HepG2 (cell line): ENCODE results near the gene PIM1. TPM values are rescaled to one million over a fixed set of nuclear protein-coding genes. Genes with fewer than 3 reads are reported as not detected.

Experiments used
- BATF2 ChIP-seq: sonication (generic); formaldehyde crosslinking; IDR thresholded peaks from 2 replicates; pipeline ENCODE4 v1.8.0; 2022; ENCODE audit warnings: mild to moderate bottlenecking, missing genetic modification reagents, moderate library complexity
- KMT2B ChIP-seq: IDR thresholded peaks from 2 replicates; pipeline ENCODE4 v1.6.1; 2016; ENCODE audit warnings: missing genetic modification reagents, missing compliant biosample characterization
- NCOR1 ChIP-seq: fragments of 200-600 bp; sonication (generic); IDR thresholded peaks from 2 replicates; pipeline ENCODE4 v1.7.0; 2017; ENCODE audit warnings: antibody characterized with exemption, low read length, borderline replicate concordance
- WIZ ChIP-seq: sonication (generic); formaldehyde crosslinking; IDR thresholded peaks from 2 replicates; pipeline ENCODE4 v1.5.1; 2020; ENCODE audit warnings: mild to moderate bottlenecking, missing genetic modification reagents
- ZBED4 ChIP-seq: sonication (generic); formaldehyde crosslinking; IDR thresholded peaks from 2 replicates; pipeline ENCODE4 v1.4.0; 2020; ENCODE audit warnings: missing genetic modification reagents, borderline replicate concordance
- ZFP41 ChIP-seq: sonication (generic); formaldehyde crosslinking; IDR thresholded peaks from 2 replicates; pipeline ENCODE4 v1.4.0; 2020; ENCODE audit warnings: mild to moderate bottlenecking, missing genetic modification reagents, borderline replicate concordance
- ZFP90 ChIP-seq: sonication (generic); formaldehyde crosslinking; IDR thresholded peaks from 2 replicates; pipeline ENCODE4 v1.8.0; 2022; ENCODE audit warnings: missing genetic modification reagents, mild to moderate bottlenecking, inconsistent platforms, borderline replicate concordance
- ZZZ3 ChIP-seq: sonication (generic); formaldehyde crosslinking; IDR thresholded peaks from 2 replicates; pipeline ENCODE4 v1.4.0; 2020; ENCODE audit warnings: missing genetic modification reagents, mild to moderate bottlenecking, borderline replicate concordance
- polyA plus RNA-seq, 8 experiments: library from polyadenylated mRNA; depleted of rRNA in 3 of 8; stranded (reverse) in 7 of 8; unstranded in 1 of 8; fragments of >200 nt; fragmentation: Illumina TruSeq in 4 of 8; extraction: Trizol in 4 of 8; gene quantifications; 2 replicates each; pipeline versions ENCODE4 v1.2.1 to v1.2.3, GENCODE V29; 2011 to 2016; ENCODE audit warnings: low read depth in 4 of 8, missing spikeins in 1 of 8, mixed read lengths in 1 of 8; ENCODE audit not compliant: insufficient read depth in 1 of 8
- total RNA-seq, 5 experiments: library from RNA; depleted of rRNA; stranded (reverse); fragments of >200 nt; fragmentation: Illumina TruSeq; extraction: Trizol; gene quantifications; 2 replicates each; pipeline ENCODE4 v1.2.3, GENCODE V29; 2016; ENCODE audit warnings: low read depth in 1 of 5
- TF ChIP-seq, protein P1 (sequence below): sonication (generic); formaldehyde crosslinking; IDR thresholded peaks from 2 replicates; pipeline ENCODE4 v1.5.1; 2020; ENCODE audit warnings: mild to moderate bottlenecking, missing genetic modification reagents
- TF ChIP-seq, protein P2 (sequence below): sonication (generic); formaldehyde crosslinking; IDR thresholded peaks from 2 replicates; pipeline ENCODE4 v1.4.0; 2020; ENCODE audit warnings: missing genetic modification reagents
- TF ChIP-seq, protein P3 (sequence below): sonication (generic); formaldehyde crosslinking; IDR thresholded peaks from 2 replicates; pipeline ENCODE4 v1.5.0; 2020; ENCODE audit warnings: mild to moderate bottlenecking, missing genetic modification reagents, borderline replicate concordance

The PIM1 gene
- total and polyA plus RNA-seq, 2 of the 13 experiments (the other 11 are each of a cell fraction or from before 2014, with no cell fraction given) = 29.4 to 117 TPM

DNA sequence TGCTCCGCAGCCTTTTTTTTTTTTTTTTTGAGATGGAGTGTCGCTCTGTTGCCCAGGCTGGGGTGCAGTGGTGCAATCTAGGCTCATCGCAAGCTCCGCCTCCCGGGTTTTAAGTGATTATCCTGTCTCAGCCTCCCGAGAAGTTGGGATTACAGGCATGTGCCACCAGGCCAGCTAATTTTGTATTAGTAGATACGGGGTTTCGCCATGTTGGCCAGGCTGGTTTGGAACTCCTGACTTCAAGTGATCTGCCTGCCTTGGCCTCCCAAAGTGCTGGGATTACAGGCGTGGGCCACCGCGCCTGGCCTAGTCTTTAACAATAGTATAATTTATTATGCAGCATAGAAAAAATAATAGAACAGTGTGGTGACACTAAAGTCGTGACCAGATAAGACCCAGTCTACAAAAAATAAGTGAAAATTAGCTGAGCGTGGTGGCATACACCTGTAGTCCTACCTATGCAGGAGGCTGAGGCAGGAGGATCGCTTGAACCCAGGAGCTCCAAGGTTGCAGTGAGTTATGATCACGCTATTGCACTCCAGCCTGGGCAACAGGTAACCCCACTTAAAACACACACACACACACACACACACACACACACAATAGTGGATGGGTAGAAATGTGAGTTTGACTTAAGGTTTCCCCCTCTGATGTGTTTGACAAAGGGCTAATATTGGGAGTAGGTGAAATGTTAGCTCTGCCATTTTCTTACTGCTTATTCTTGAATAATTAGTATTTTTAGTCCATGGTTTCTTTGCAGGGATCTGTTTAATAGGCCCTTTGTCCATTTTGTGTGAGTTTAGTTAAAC is 6.5 kb downstream of the PIM1 start (continued):
- TF ChIP-seq, protein P1, sequence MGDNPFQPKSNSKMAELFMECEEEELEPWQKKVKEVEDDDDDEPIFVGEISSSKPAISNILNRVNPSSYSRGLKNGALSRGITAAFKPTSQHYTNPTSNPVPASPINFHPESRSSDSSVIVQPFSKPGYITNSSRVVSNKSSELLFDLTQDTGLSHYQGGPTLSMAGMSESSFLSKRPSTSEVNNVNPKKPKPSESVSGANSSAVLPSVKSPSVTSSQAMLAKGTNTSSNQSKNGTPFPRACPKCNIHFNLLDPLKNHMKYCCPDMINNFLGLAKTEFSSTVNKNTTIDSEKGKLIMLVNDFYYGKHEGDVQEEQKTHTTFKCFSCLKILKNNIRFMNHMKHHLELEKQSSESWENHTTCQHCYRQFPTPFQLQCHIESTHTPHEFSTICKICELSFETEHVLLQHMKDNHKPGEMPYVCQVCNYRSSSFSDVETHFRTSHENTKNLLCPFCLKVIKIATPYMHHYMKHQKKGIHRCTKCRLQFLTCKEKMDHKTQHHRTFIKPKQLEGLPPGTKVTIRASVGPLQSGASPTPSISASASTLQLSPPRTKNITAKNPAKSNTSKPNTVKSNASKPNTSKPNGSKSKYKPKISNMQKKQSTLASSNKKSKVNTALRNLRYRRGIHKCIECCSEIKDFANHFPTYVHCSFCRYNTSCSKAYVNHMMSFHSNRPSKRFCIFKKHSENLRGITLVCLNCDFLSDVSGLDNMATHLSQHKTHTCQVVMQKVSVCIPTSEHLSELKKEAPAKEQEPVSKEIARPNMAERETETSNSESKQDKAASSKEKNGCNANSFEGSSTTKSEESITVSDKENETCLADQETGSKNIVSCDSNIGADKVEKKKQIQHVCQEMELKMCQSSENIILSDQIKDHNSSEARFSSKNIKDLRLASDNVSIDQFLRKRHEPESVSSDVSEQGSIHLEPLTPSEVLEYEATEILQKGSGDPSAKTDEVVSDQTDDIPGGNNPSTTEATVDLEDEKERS (CRISPR knock-in tag) = 0 out of 2 replicates have a peak, but pooled peaks have one; percentile 43
- TF ChIP-seq ZFP90 (CRISPR knock-in tag) (no peak), KMT2B (CRISPR knock-in tag) (no peak), ZBED4 (CRISPR knock-in tag) (no peak), WIZ (no peak), BATF2 (no peak), NCOR1 (no peak), ZFP41 (CRISPR knock-in tag) (no peak), ZZZ3 (CRISPR knock-in tag) (no peak)
- TF ChIP-seq, protein P2, sequence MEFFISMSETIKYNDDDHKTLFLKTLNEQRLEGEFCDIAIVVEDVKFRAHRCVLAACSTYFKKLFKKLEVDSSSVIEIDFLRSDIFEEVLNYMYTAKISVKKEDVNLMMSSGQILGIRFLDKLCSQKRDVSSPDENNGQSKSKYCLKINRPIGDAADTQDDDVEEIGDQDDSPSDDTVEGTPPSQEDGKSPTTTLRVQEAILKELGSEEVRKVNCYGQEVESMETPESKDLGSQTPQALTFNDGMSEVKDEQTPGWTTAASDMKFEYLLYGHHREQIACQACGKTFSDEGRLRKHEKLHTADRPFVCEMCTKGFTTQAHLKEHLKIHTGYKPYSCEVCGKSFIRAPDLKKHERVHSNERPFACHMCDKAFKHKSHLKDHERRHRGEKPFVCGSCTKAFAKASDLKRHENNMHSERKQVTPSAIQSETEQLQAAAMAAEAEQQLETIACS = no peak
- TF ChIP-seq, protein P3, sequence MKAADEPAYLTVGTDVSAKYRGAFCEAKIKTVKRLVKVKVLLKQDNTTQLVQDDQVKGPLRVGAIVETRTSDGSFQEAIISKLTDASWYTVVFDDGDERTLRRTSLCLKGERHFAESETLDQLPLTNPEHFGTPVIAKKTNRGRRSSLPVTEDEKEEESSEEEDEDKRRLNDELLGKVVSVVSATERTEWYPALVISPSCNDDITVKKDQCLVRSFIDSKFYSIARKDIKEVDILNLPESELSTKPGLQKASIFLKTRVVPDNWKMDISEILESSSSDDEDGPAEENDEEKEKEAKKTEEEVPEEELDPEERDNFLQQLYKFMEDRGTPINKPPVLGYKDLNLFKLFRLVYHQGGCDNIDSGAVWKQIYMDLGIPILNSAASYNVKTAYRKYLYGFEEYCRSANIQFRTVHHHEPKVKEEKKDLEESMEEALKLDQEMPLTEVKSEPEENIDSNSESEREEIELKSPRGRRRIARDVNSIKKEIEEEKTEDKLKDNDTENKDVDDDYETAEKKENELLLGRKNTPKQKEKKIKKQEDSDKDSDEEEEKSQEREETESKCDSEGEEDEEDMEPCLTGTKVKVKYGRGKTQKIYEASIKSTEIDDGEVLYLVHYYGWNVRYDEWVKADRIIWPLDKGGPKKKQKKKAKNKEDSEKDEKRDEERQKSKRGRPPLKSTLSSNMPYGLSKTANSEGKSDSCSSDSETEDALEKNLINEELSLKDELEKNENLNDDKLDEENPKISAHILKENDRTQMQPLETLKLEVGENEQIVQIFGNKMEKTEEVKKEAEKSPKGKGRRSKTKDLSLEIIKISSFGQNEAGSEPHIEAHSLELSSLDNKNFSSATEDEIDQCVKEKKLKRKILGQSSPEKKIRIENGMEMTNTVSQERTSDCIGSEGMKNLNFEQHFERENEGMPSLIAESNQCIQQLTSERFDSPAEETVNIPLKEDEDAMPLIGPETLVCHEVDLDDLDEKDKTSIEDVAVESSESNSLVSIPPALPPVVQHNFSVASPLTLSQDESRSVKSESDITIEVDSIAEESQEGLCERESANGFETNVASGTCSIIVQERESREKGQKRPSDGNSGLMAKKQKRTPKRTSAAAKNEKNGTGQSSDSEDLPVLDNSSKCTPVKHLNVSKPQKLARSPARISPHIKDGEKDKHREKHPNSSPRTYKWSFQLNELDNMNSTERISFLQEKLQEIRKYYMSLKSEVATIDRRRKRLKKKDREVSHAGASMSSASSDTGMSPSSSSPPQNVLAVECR (CRISPR knock-in tag) = 0 out of 2 replicates have a peak, but pooled peaks have one; percentile 21
